ENCODE measurements around the gene NFAM1. TPM values are rescaled to one million over a fixed set of nuclear protein-coding genes. Genes with fewer than 3 reads are reported as not detected.

The NFAM1 gene
- polyA plus RNA-seq, 1 of the 3 experiments (the other 2 are of a cell fraction), result 0.02 TPM

GRCh38 chr22:42462016-42462415 is 29.8 kb upstream of the NFAM1 start:
- H3K9ac ChIP-seq, result no peak overlapping the region
- no peaks in the 10 kb centered on the region for H3K9me2 ChIP-seq
- ChIA-PET POLR2A (no interaction called here), CTCF (interaction anchor here (0.6 to 6.4 kb wide), 4 partner anchors 11 to 371 kb away, joined by 3 to 32 read pairs (median 6); no protein-coding TSS in a partner anchor)
- H3K27me3 ChIP-seq (ENCODE audit: insufficient read depth), result no peaks in the 10 kb centered on the region
- no peak overlapping the region for H3K4me3 ChIP-seq (ENCODE audit: low read depth in 2 of 2, low read length in 1 of 2)
- no peaks in the 10 kb centered on the region for H3K9me3 ChIP-seq
- no peaks in the 10 kb centered on the region for H3K36me3 ChIP-seq (replicated peaks in 1 of 2; ENCODE audit: control insufficient read depth in 1 of 2, insufficient read depth in 2 of 2, low read length in 1 of 2)
- H3F3A ChIP-seq (replicated peaks; ENCODE audit: insufficient read depth), result no peaks in the 10 kb centered on the region
- no peak overlapping the region for H2AFZ ChIP-seq (ENCODE audit: low read depth)
- no peak overlapping the region for H3K27ac ChIP-seq (ENCODE audit: low read depth in 2 of 2, low read length in 1 of 2)
- no peaks in the 10 kb centered on the region for H3K79me2 ChIP-seq (ENCODE audit: insufficient read depth)
- H3K4me2 ChIP-seq, result no peak overlapping the region
- WGBS (ENCODE audit: low lambda C conversion rate), result 17% methylated on average over 1 of the region's 1 CpG
- no peaks in the 10 kb centered on the region for H4K20me1 ChIP-seq (ENCODE audit: insufficient read depth)
- DNase-seq, result peak; percentile 58
- TF ChIP-seq GATA2 (CRISPR knock-in tag; IDR thresholded peaks at IDR 0.05) (peak; percentile 74), RCOR1 (IDR thresholded peaks at IDR 0.05; ENCODE audit: low read length) (peak; percentile 33; the same call in 1 of the 2 replicates), MEF2A (IDR thresholded peaks at IDR 0.05; ENCODE audit: borderline replicate concordance, low read depth) (no peak), SIN3A (IDR thresholded peaks at IDR 0.05; ENCODE audit: borderline replicate concordance, low read depth, low read length) (no peak)
- peaks cover 0 to 8% of the 10 kb centered on the region in 2 experiments; a peak in 1 of 4 replicates for H3K4me1 ChIP-seq (ENCODE audit: control insufficient read depth in 1 of 2, insufficient read depth in 2 of 2, low read depth in 1 of 2, low read length in 1 of 2)

GRCh38 chr22:42461511-42461910 is 29.3 kb upstream of the NFAM1 start:
- Histone ChIP-seq H3K4me2 (no peak overlapping the region), H3K79me2 (ENCODE audit: insufficient read depth) (no peaks in the 10 kb centered on the region), H3K27ac (ENCODE audit: low read depth in 2 of 2, low read length in 1 of 2) (no peak overlapping the region; a peak in 1 of 4 replicates), H3K36me3 (replicated peaks in 1 of 2; ENCODE audit: control insufficient read depth in 1 of 2, insufficient read depth in 2 of 2, low read length in 1 of 2) (no peaks in the 10 kb centered on the region), H3K9me2 (no peaks in the 10 kb centered on the region), H4K20me1 (ENCODE audit: insufficient read depth) (no peaks in the 10 kb centered on the region), H3K9ac (no peak overlapping the region), H2AFZ (ENCODE audit: low read depth) (no peak overlapping the region), H3K9me3 (no peaks in the 10 kb centered on the region), H3K4me1 (ENCODE audit: control insufficient read depth in 1 of 2, insufficient read depth in 2 of 2, low read depth in 1 of 2, low read length in 1 of 2) (peaks cover 0 to 8% of the 10 kb centered on the region in 2 experiments; a peak in 1 of 4 replicates), H3F3A (replicated peaks; ENCODE audit: insufficient read depth) (no peaks in the 10 kb centered on the region), H3K27me3 (ENCODE audit: insufficient read depth) (no peaks in the 10 kb centered on the region), H3K4me3 (ENCODE audit: low read depth in 2 of 2, low read length in 1 of 2) (no peak overlapping the region)
- no peak for DNase-seq
- no peak for TF ChIP-seq ELF1 (IDR thresholded peaks at IDR 0.05)
- no peak for TF ChIP-seq MXI1 (IDR thresholded peaks at IDR 0.05; ENCODE audit: low read depth, low read length)
- TF ChIP-seq CHD2 (IDR thresholded peaks at IDR 0.05; ENCODE audit: low read length, partially characterized antibody), result no peak
- no peak for TF ChIP-seq FOSL2 (IDR thresholded peaks at IDR 0.05; ENCODE audit: borderline replicate concordance, low read depth)
- TF ChIP-seq, protein P1, sequence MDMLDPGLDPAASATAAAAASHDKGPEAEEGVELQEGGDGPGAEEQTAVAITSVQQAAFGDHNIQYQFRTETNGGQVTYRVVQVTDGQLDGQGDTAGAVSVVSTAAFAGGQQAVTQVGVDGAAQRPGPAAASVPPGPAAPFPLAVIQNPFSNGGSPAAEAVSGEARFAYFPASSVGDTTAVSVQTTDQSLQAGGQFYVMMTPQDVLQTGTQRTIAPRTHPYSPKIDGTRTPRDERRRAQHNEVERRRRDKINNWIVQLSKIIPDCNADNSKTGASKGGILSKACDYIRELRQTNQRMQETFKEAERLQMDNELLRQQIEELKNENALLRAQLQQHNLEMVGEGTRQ (IDR thresholded peaks at IDR 0.05; ENCODE audit: borderline replicate concordance, low read depth, low read length), result no peak
- TF ChIP-seq MEF2A (IDR thresholded peaks at IDR 0.05; ENCODE audit: borderline replicate concordance, low read depth), result no peak
- TF ChIP-seq RCOR1 (IDR thresholded peaks at IDR 0.05; ENCODE audit: low read length), result no peak
- TF ChIP-seq TEAD4 (IDR thresholded peaks at IDR 0.05; ENCODE audit: borderline replicate concordance, insufficient read depth), result no peak
- TF ChIP-seq POLR2AphosphoS5 (IDR thresholded peaks at IDR 0.05; ENCODE audit: low read depth, low read length), result no peak
- no peak for TF ChIP-seq EP300 (IDR thresholded peaks at IDR 0.05; ENCODE audit: borderline replicate concordance in 1 of 2, low read depth in 1 of 2, low read length in 1 of 2)
- CTCF ChIA-PET, result interaction anchor here (0.6 to 6.4 kb wide), 3 partner anchors 12 to 294 kb away, joined by 3 to 32 read pairs (median 10); no protein-coding TSS in a partner anchor
- POLR2A ChIA-PET, result no interaction called here
- WGBS (ENCODE audit: low lambda C conversion rate), result 100% methylated on average over 1 of the region's 3 CpGs

Data from SK-N-SH (cell line).